HG02642 (cell line): ENCODE measurements around the gene SELPLG.
"Not testable (repeated sequence)": the region's sequence is repeated elsewhere in the genome, so short reads cannot be mapped to it uniquely, and the experiment has no call there.

Source experiments
- ATAC-seq: cut with Tn5 transposase; IDR thresholded peaks from one replicate; pipeline ENCODE4 v1.9.1; 2021; ENCODE audit warnings: mild to moderate bottlenecking; ENCODE audit not compliant: unreplicated experiment, poor library complexity

SELPLG gene

DNA sequence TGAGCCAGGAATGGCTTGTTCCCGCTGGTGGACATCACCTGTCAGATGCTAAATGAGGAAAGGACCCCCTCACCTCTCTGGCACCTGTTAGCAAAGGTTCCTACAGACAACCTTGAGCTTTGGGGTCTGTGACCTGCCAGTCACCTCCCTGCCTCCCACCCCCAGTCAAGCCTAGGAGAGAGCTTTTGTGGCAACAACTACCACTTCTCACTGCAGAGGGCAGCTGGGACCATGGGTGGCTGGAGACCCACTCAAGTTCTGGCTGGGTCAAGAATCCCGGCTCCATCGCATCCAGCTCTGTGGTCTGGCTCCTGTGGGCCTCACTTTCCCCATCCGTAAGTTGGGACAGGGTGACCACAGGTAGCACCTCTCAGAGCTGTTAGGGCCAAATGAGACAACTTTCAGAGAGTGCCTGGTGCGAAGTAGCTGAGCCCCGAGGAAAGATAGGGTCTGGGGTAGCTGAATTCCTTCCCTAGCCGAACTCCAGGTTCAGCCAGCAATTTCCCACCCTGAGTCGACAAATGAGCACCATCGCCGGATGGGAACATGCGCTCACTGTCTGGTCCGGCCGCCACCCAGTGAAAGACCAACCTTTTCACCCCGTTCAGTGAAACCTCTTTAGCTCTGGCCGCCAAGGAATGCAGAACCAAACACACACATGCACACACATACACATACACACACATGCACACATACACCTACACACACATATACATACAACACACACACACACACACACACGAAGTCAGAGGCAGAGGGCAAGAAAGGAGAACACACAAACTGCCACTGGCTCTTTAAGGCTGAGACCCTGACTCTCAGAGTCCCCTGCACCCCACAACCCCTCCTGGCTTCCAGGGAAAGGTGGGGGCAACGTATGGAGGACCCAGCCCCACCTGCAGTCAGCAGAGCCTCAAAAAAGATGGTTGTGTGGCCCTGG is 37.7 kb downstream of the SELPLG start:
- ATAC-seq: no peak

DNA sequence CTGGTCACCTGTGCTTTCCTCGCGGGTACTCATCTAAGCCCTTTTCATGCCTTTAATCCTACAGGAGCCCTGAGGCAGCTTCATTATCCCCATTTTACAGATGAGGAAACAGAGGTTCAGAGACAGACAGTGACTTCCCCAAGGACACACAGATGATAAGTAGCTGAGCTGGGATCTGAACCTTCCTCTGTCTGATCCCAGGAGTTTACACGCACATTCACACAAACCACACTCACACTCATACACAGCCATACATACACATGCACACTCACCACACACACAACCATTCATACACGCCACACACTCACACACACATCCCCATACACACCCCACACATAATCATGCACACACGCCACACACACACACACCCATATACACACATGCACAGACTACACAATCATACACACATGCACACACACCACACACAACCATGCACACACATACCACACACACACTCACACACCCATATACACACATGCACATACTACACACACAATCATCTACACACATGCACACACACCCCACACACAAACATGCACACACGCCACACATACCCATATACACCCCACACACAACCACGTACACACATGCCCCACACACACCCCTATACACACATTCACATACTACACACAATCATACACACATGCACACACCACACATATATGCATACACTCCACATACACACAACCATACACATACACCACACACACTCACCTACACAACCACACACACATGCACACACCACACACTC is 38.6 kb downstream of the SELPLG start:
- ATAC-seq: no peak

DNA sequence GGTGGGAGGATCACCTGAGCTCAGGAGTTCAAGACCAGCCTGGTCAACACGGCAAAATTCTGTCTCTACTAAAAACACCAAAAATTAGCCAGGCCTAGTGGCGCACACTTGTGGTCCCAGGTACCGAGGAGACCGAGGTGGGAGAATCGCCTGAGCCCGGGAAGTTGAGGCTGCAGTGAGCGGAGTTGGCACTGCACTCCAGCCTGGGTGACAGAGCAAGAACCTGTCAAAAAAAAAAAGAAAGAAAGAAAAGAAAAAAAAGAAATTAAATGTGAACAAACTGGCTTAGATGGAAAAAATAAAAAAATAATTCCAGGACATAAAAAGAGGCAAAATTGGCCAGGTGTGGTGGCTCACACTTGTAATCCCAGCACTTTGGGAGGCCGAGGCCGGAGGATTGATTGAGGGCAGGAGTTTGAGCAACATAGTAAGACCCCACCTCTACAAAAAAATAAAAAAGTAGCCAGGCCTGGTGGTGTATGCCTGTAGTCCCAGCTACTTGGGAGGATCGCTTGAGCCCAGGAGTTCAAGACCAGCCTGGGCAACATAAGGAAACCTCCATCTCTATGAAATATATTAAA is 39.3 kb downstream of the SELPLG start:
- no peak for ATAC-seq

DNA sequence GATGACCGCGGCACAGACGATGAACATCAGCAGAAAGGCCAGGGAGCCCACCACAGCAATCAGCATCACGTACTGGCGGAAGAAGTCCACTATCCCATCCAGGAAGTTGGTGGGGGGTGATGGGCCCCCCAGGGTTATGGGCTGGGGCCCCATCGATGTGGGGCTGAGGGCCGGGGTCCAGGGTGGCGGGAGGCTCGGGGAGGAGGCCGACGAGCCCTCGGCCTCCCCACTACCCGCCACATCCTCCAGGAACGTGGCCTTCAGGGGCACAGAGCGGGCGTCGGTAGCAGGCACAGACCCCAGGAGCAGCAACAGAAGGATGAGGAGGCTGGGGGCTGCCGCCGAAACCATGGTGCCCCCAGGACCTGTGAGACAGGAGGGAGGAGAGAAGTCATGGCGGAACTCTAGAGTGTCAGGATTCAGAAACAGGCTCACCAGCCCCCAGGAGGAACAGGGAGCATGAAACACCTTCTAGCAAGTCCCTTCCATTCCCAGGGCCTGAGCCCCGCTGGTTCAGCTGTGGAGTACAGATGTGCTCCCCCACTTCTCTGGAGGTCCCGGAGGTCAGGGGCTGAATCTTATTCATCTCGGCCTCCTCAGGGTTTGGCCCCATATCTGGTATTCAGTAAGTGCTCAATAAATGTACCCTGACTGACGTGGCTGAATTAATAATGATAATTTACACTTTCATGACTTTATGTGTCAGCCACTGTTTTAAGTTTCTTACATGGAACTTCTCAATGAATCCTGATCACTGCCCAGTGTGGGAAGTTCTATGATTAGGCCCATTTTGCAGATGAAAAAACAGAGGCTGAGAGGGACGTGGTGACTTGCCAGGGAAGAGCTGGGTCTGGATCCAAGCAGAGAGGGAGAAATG is 41.4 kb downstream of the SELPLG start:
- ATAC-seq: no peak

DNA sequence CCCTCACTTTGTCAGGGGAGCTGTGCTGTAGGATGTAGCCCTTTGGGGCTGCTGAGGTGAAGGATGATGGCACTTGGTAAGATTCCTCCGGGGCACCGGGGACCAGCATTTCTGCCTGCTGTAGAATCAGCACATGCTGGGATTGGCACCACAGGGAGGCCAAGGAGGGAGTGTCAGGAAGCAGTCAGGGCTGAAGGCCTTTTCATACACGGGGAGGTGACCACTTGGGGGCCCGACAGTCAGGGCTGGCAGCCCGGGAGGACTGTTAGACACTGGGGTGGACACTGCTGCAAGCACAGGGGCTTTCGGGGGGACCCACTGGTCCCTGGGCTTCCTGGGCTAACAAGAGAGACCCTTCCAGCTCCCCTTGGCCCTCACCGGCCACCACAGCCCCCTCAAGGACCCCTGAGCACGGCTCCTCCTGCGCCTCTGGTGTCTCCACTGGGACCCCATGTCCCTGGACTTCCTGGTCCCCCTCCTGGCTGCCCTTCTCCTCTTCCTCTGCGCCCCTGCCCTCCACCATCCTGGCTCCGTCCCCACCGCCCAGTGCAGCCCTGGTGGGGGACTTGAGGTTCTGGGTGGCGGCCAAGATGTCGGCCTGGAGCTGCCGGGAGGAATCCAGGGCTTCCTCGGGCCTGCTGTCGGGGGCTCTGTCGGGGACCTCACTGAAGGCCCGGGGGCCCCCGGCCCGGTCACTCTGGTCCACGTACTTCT is 42.3 kb downstream of the SELPLG start:
- no peak for ATAC-seq

DNA sequence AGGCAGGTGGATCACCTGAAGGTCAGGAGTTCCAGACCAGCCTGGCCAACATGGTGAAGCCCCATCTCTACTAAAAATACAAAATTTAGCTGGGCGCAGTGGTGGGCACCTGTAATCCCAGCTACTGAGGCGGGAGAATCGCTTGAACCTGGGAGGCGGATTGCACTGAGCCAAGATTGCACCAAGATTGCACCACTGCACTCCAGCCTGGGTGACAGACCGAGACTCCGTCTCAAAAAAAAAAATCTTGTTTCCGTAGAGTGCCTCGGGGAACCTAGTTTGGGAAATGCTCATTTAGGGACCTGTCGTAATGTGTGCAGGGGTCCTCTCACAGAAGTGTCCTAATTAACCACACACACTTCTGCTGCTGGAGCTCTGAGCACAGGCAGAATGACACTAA is 43.2 kb downstream of the SELPLG start:
- ATAC-seq: not testable (repeated sequence)

DNA sequence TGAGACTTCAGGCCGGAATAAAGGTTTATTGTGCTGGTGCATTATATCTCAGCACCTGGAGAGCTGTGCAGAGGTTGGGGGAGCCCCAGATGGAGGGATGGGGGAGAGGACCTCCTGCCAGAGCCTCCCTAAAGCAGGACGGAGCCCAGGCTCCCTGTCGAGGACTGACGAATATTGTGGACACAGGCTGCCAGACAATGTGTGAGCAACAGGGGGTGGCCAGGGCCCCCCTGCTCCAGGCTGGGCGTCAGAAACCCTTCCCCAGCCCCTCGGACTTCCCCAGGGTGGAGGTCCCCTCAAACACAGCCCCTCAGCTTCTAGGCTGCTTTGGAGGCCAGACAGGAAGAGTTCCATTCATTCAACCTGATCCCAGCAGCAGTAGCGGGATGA is 43.9 kb downstream of the SELPLG start:
- ATAC-seq: no peak

DNA sequence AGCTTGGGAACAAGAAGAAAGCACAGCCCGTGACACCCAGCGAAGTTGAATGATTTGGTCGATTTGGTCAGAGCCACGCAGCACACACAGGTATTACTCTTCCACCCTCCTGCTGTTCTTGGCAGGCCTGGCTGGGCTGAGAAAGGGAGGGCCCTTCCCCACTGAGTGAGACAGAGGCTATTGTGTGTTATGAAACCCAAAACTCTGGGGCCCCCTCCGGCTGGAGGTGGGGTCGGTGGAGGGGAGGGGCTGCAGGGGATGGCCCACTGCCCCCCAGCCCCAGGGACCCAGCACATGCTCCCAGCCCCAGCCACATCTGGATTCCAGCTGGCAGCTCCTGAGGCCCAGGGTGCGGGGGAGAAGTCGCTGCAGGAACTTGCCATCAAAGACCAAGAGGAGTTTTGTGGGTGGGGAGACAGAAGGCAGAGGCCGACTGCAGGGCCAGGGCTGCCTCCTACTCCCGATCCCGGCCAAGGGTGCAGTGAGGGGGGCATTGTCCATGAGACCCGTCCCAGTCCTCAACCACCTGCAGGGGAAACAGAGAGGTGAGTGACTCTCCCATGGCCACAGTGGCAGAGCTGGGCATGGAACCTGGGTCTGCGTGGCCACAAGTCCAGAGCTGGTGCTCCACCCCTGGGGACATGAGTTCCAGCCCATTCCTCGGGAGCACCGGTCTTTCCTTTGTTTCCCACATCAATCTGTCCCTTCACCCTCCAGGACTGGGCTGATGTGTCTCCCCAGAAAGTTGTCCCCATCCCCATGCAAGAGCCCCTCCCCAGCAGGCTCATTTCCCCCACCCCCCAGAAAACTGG is 44.5 kb downstream of the SELPLG start:
- ATAC-seq: no peak

DNA sequence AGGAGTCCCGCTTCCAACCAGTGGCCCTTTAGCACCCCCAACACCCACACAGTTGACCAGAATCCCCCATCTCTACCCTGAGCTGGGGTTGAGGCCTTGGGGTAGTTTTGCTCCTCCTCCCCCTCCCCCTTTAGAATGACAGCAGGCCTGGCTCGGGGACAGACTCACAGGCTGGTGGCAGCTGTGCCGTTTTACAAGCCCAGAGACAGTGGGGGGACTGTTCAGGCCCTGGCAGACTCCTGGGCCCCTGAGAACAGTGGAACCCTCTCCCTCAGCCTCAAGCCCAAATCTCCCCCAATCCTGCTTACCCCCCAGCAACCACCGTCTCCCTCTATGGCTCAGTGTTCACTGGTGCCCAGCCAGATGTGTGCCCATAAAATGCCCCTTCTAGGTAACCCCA is 45.9 kb downstream of the SELPLG start:
- ATAC-seq: no peak

DNA sequence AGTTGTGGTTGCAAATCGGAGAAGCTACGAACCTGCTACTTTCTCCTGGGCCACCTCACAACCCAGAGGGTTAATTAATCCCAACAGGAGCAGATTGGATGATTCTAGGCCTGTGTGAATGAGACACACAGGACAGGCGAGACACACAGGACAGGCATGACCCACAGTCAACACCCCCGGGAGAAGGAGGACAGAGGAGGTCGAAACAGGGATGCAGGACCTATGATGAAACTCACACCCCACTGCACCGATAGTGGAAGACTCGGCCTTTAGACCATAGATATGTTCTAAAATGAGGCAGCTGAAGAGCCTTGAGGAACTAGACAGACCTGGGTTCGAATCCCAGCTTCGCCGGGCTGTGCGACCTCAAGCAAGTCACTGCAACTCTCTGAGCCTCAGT is 47.4 kb downstream of the SELPLG start:
- ATAC-seq: no peak

DNA sequence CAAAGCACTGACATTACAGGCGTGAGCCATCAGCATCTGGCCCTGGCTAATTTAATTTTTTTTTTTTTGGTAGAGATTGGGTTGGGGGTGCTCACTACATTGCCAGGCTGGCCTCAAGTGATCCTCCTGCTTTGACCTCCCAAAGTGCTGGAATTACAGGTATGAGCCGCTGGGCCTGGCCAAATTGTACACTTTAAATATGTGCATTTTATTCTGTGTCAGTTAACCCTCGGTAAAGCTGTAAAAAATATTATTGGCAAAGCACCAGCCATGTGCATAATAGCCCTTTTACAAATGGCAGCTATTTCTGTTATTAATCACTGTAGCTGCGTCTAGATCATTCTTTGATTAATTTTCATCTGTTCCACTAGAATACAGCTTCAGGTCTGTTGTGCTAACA is 47.8 kb downstream of the SELPLG start:
- no peak for ATAC-seq

DNA sequence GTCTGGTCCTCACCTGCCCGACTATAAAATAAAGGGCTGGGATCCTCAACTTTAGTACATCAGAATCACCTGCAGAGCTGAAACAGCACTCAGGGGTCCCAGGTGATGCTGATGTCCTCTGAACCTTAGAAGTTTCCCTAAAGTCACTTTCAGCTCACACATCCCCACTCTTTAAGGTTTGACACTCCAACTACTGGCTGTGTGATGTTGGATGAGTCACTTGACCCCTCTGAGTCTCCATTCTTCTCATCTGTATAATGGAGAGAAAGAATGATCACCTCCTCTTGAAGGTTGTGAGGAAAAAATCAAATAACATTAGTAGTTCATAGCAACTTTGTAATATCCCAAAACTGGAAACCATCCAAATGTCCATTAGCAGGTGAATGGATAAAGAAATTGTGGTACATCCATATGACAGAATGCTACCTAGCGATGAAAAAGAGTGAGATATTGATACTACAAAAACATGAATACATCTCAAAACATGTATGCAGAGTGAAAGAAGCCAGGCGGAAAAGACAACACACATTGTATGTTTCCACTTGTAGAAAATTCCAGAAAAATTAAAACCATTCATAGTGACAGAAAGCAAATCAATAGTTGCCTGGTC is 49.1 kb downstream of the SELPLG start:
- no peak for ATAC-seq

DNA sequence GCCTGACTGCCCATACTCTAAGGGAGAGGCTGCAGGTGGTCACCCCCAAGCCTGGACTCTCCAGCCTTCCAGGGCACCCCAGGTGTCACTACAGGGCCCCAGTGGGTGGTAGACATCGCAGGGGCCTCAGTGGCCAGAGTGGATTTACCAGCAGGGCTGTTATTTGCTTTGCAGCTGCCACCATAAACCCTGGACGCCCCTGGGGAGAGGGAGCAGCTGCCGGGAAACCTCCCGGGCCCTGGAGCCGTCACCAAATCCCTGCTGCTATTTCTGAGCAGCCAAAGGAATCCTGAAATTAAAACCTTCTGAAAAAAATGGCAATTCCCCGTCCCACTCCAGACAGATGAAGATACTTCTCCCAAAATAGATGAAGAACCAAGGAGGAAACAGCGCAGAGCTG is 49.7 kb downstream of the SELPLG start:
- no peak for ATAC-seq

DNA sequence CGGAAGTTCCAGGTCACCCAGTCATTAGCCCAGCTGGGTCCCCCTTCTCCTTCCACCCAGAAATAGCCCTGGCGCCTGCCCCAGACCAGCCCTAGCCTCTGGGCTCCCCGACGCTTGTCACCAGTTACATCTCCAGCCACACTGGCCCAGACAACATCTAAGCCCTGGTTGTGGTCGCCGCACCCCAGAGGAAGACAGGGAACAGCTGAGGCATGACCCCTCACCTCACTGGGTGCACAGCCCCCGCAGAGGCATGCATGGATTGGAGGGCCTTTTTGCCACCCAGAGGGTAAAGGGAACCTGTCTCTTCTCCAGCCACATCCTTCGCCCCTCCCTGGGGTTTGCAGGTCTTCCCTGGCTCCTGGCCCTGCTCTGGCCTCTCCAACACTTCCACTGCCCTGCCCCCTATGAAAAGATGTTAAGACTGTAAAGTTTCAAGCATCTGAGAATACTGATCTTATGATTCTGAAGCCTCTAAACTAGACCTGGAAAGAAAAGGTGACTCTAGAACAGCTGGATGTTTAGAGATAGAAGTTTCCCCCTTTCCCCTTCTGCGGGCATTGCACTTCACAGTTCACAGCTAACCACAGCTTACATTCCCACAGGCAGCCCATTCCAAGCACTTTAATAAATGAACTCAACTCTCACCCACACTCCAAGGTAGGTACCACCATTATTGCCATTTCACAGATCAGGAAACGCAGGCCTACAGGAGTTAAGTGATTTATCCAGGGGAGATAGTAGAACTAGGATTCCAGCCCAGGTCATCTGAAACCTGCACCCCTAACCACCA is 50.5 kb downstream of the SELPLG start:
- no peak for ATAC-seq

DNA sequence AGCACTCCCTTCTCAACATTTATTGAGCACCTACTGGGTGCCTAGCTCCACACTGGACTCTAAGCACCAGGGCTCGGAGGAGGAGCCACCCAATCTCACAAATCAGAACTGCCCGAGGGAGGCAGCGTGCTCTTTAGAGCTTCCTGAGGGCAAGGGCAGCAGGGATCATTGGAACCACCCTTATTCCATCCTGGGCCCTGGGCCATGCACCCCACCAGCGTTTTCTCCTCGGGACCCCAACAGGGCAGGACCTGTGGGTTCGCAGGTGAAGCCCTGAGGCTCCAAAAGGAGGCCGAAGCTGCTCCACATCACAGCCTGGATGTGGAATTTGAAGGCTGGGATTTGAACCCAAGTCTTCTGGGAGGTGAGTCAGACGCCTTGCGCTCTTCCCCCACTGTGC is 51.2 kb downstream of the SELPLG start:
- ATAC-seq: no peak

DNA sequence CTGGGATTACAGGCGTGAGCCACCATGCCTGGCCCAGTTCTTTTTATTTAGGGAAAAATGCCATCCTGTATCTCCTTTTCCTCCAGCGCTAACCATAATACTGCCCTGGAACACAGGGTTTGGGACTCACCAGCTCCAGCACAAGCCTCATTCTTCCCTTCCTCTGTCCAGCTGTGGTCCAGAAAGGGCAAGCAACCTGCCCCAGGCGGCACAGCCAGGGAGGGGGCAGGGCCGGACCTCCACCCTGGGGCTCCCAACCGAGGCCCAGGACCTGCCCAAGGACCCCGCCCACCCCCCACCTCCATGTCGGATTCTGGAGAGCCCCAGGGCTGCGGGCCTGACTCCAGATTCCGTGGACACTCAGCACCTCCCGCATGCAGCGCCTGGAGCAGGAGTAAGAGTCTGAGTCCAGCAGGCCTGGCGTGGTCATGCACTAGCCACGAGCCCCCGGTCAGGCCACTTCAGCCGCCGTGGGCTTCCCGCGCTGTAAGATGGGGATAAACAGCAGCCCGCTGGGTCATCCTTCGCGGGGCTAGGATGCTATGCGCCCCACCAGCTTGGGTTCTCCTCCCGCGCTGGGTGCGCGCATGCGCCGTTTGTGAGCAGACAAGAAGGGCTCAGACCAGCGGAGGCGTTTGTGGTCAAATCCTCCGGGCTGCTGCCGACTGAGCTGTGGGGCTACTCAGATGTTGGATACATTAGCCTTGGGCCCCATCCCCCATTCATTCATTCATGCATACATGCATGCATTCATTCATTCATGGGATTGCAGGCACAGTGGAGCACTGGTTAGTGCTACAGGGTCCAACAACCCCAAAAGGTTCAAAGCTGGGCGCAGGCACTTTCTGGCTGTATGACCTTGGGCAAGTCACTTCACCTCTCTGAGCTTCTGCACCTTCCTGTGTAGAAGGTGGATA is 52.1 kb downstream of the SELPLG start:
- ATAC-seq: no peak

DNA sequence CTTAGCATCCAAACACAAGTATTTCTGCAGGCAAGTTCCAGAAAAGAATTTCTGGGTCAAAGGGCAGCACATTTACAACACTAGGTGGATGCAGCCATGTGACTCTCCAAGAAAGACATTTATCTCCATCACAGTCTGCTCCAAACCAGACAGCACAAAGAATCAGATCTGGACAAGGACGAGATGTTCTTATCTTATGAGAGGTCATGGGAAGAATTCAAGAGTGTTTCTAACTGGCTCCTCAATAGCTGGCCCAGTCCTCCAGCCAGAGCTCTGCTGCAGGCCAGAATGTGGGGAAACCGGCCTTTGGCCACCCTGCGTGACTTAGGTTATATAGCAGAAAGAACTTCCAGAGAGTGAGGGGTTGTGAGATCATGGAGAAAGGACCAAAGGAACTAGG is 53.2 kb downstream of the SELPLG start:
- no peak for ATAC-seq
